ENCODE data around the gene ZNF664.

DNA sequence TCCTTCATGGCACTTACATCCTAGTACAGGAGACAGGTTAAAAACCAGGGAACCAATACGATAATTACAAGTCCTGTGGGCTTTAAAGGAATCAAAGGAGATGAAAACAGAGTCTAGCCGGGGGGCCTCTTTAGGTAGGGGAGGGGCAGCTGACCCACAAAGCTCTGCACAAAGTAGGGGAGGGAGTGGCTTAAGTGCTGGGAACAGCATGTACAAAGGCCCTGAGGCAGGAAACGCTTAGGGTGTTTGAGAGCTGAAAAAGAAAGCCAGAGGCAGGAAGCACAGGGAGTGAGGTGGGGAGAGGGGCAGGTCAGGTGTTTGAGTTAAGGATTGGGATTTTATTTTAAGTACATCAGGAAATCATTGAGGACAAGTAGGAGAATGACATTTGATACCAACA lies 37.7 kb downstream of the ZNF664 start:
- no peak for TF ChIP-seq POLR2A (IDR thresholded peaks at IDR 0.05)
- TF ChIP-seq, protein P1, sequence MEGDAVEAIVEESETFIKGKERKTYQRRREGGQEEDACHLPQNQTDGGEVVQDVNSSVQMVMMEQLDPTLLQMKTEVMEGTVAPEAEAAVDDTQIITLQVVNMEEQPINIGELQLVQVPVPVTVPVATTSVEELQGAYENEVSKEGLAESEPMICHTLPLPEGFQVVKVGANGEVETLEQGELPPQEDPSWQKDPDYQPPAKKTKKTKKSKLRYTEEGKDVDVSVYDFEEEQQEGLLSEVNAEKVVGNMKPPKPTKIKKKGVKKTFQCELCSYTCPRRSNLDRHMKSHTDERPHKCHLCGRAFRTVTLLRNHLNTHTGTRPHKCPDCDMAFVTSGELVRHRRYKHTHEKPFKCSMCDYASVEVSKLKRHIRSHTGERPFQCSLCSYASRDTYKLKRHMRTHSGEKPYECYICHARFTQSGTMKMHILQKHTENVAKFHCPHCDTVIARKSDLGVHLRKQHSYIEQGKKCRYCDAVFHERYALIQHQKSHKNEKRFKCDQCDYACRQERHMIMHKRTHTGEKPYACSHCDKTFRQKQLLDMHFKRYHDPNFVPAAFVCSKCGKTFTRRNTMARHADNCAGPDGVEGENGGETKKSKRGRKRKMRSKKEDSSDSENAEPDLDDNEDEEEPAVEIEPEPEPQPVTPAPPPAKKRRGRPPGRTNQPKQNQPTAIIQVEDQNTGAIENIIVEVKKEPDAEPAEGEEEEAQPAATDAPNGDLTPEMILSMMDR (IDR thresholded peaks at IDR 0.05), result no peak
